Adipocyte (in vitro differentiated cells): ENCODE results near the gene ZBTB7C.

ENCODE experiments used
- DNase-seq: peaks from one replicate; pipeline ENCODE4 v3.0.0-alpha.2; 2015; ENCODE audit warnings: low read depth
- H3K27me3 ChIP-seq: replicated peaks from 2 replicates; pipeline ENCODE4 v1.7.0; 2013; ENCODE audit warnings: mild to moderate bottlenecking, low read length, moderate library complexity; ENCODE audit not compliant: control insufficient read depth, insufficient read depth
- H3K36me3 ChIP-seq: 2 replicates; pipeline ENCODE4 v1.7.0; 2013; ENCODE audit warnings: low read length, mild to moderate bottlenecking, moderate library complexity; ENCODE audit not compliant: control insufficient read depth, insufficient read depth, severe bottlenecking
- H3K4me1 ChIP-seq: 2 replicates; pipeline ENCODE4 v1.7.0; 2013; ENCODE audit warnings: mild to moderate bottlenecking, low read length, moderate library complexity; ENCODE audit not compliant: control insufficient read depth, insufficient read depth
- H3K4me3 ChIP-seq: 2 replicates; pipeline ENCODE4 v1.7.0; 2013; ENCODE audit warnings: mild to moderate bottlenecking, low read length, moderate library complexity
- H3K9ac ChIP-seq: 2 replicates; pipeline ENCODE4 v1.7.0; 2013; ENCODE audit warnings: mild to moderate bottlenecking, low read length, moderate library complexity
- H3K9me3 ChIP-seq: 2 replicates; pipeline ENCODE4 v1.7.0; 2013; ENCODE audit warnings: mild to moderate bottlenecking, low read length, moderate library complexity; ENCODE audit not compliant: control insufficient read depth

ZBTB7C gene

GRCh38 chr18:48113691-48114090, 295.5 kb downstream of the ZBTB7C start:
- Histone ChIP-seq H3K9ac (no peak overlapping the region), H3K4me3 (no peak overlapping the region), H3K27me3 (peaks cover 15% of the 10 kb centered on the region), H3K36me3 (no peaks in the 10 kb centered on the region), H3K9me3 (no peaks in the 10 kb centered on the region), H3K4me1 (no peaks in the 10 kb centered on the region)
- no peak for DNase-seq

GRCh38 chr18:48111587-48111986, 297.6 kb downstream of the ZBTB7C start:
- H3K9ac ChIP-seq, result no peak overlapping the region
- H3K36me3 ChIP-seq, result no peaks in the 10 kb centered on the region
- no peaks in the 10 kb centered on the region for H3K4me1 ChIP-seq
- H3K27me3 ChIP-seq, result peaks cover 35% of the 10 kb centered on the region
- no peak for DNase-seq
- no peak overlapping the region for H3K4me3 ChIP-seq
- H3K9me3 ChIP-seq, result no peaks in the 10 kb centered on the region

- no peak for DNase-seq
- H3K4me3 ChIP-seq, result no peak overlapping the region
- H3K36me3 ChIP-seq, result no peaks in the 10 kb centered on the region
- H3K9me3 ChIP-seq, result no peaks in the 10 kb centered on the region
- H3K27me3 ChIP-seq, result peaks cover 40% of the 10 kb centered on the region
- no peaks in the 10 kb centered on the region for H3K4me1 ChIP-seq
- H3K9ac ChIP-seq, result no peak overlapping the region
Measured at GRCh38 chr18:48110797-48111196, 298.4 kb downstream of the ZBTB7C start.

GRCh38 chr18:48109961-48110493, 299.2 kb downstream of the ZBTB7C start:
- no peak for DNase-seq
- Histone ChIP-seq H3K9me3 (no peaks in the 10 kb centered on the region), H3K36me3 (no peaks in the 10 kb centered on the region), H3K27me3 (peaks cover 45% of the 10 kb centered on the region), H3K9ac (no peak overlapping the region), H3K4me1 (no peaks in the 10 kb centered on the region), H3K4me3 (no peak overlapping the region)

GRCh38 chr18:48108136-48108535, 301.0 kb downstream of the ZBTB7C start:
- H3K4me3 ChIP-seq, result no peak overlapping the region
- no peak for DNase-seq
- no peaks in the 10 kb centered on the region for H3K4me1 ChIP-seq
- H3K36me3 ChIP-seq, result no peaks in the 10 kb centered on the region
- no peak overlapping the region for H3K9ac ChIP-seq
- no peaks in the 10 kb centered on the region for H3K9me3 ChIP-seq
- peaks cover 62% of the 10 kb centered on the region for H3K27me3 ChIP-seq

- no peak for DNase-seq
- peaks cover 67% of the 10 kb centered on the region for H3K27me3 ChIP-seq
Measured at GRCh38 chr18:48106976-48107781, 302.0 kb downstream of the ZBTB7C start.

GRCh38 chr18:48106498-48106897, 302.7 kb downstream of the ZBTB7C start:
- DNase-seq, result no peak
- Histone ChIP-seq H3K9me3 (no peaks in the 10 kb centered on the region), H3K4me3 (no peak overlapping the region), H3K27me3 (peaks cover 72% of the 10 kb centered on the region), H3K9ac (no peak overlapping the region), H3K36me3 (no peaks in the 10 kb centered on the region), H3K4me1 (no peaks in the 10 kb centered on the region)

More at GRCh38 chr18:48106976-48107781, 302.0 kb downstream of the ZBTB7C start:
- H3K9ac ChIP-seq, result no peak overlapping the region
- H3K4me3 ChIP-seq, result no peak overlapping the region
- no peaks in the 10 kb centered on the region for H3K4me1 ChIP-seq
- H3K36me3 ChIP-seq, result no peaks in the 10 kb centered on the region
- H3K9me3 ChIP-seq, result no peaks in the 10 kb centered on the region

- Histone ChIP-seq H3K9me3 (no peaks in the 10 kb centered on the region), H3K9ac (no peak overlapping the region), H3K4me3 (no peak overlapping the region), H3K27me3 (peaks cover 70% of the 10 kb centered on the region), H3K4me1 (no peaks in the 10 kb centered on the region), H3K36me3 (no peaks in the 10 kb centered on the region)
- DNase-seq, result no peak
Measured at GRCh38 chr18:48105317-48105716, 303.9 kb downstream of the ZBTB7C start.

GRCh38 chr18:48104705-48105104, 304.5 kb downstream of the ZBTB7C start:
- H3K4me3 ChIP-seq, result no peak overlapping the region
- H3K9ac ChIP-seq, result no peak overlapping the region
- peaks cover 76% of the 10 kb centered on the region for H3K27me3 ChIP-seq
- no peaks in the 10 kb centered on the region for H3K9me3 ChIP-seq
- DNase-seq, result no peak
- H3K4me1 ChIP-seq, result no peaks in the 10 kb centered on the region
- no peaks in the 10 kb centered on the region for H3K36me3 ChIP-seq

GRCh38 chr18:48100651-48101165, 308.5 kb downstream of the ZBTB7C start:
- no peak for DNase-seq
- Histone ChIP-seq H3K4me3 (no peak overlapping the region), H3K9me3 (no peaks in the 10 kb centered on the region), H3K9ac (no peak overlapping the region), H3K4me1 (no peaks in the 10 kb centered on the region), H3K36me3 (no peaks in the 10 kb centered on the region), H3K27me3 (peaks cover 56% of the 10 kb centered on the region)

GRCh38 chr18:48100165-48100575, 309.0 kb downstream of the ZBTB7C start:
- Histone ChIP-seq H3K4me3 (no peak overlapping the region), H3K9me3 (no peaks in the 10 kb centered on the region), H3K36me3 (no peaks in the 10 kb centered on the region), H3K4me1 (no peaks in the 10 kb centered on the region), H3K9ac (no peak overlapping the region), H3K27me3 (peaks cover 52% of the 10 kb centered on the region)
- no peak for DNase-seq
